HG02642 (cell line): ENCODE measurements around the gene GNG8.
"Not testable (repeated sequence)": the region's sequence is repeated elsewhere in the genome, so short reads cannot be mapped to it uniquely, and the experiment has no call there.

Experiments
- ATAC-seq: cut with Tn5 transposase; IDR thresholded peaks from one replicate; pipeline ENCODE4 v1.9.1; 2021; ENCODE audit warnings: mild to moderate bottlenecking; ENCODE audit not compliant: unreplicated experiment, poor library complexity

The GNG8 gene

GRCh38 chr19:46648060-46648960 lies 12.3 kb upstream of the GNG8 start:
- ATAC-seq: no peak

DNA sequence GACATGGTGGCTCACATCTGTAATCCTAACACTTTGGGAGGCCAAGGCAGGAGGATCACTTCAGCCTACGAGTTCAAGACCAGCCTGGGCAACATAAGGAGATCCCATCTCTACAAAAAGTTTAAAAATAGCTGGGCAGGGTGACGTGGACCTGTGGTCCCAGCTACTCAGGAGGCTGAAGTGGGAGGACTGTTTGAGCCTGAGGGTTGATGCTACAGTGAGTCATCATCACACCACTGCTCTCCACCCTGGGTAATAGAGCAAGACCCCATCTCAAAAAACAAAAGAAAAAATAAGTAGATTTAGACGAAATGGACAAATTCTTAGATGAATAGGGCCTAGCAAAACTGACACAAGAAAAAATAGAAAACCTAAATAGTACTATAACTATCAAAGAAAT lies 10.4 kb upstream of the GNG8 start:
- ATAC-seq: no peak

- no peak for ATAC-seq
Observed at GRCh38 chr19:46644720-46645119, 8.7 kb upstream of the GNG8 start.

GRCh38 chr19:46640656-46641055 lies 4.7 kb upstream of the GNG8 start:
- no peak for ATAC-seq

- ATAC-seq: no peak
Observed at GRCh38 chr19:46639358-46640182, 3.6 kb upstream of the GNG8 start.

DNA sequence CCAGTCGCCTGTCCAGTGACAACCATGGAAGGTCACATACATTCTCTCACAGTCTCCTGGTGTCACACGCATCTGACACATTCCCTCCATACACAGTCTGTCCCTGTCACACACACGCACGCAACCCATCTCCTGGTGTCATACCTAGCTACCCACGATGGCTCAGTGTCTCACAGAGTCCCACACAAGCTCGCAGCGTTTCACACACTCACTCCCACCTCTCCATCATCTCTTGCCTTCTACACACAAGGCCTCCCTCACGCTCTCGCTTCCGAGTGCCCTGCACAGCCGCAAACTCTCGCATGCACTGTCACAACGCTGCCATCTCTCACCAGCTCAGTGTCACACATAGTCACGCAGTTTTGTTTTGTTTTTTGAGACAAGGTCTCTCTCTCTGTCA lies 1.2 kb upstream of the GNG8 start:
- ATAC-seq: no peak

DNA sequence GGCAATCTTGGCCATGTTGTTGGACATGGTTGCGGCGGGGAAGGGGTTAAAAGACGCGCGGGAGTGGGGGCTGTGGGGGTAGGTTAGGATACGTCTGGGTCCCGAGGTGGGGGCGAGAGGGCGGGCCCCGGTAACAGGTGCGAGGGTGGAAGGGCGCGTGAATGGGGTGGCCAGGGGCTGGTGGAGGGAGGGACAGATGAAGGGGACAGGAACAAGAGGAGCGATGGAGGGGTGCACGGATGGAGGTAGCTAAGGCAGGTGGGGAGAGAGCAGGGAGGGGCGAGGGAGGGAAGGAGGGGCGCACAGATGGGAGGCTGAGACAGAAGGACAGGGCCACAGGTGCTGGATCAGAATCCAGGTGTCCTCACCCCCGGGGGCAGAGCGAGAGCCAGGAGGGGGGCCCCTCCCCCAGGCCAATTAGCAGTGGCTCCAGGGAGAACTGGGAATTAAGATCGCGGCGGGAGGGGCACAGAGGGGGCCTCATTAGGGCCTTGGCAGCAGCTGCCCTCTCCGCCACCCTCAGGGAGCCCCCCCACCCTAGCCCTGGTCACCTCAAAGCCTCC lies 1.3 kb downstream of the GNG8 start:
- ATAC-seq: no peak

GRCh38 chr19:46634045-46634655 lies 1.9 kb downstream of the GNG8 start:
- no peak for ATAC-seq

DNA sequence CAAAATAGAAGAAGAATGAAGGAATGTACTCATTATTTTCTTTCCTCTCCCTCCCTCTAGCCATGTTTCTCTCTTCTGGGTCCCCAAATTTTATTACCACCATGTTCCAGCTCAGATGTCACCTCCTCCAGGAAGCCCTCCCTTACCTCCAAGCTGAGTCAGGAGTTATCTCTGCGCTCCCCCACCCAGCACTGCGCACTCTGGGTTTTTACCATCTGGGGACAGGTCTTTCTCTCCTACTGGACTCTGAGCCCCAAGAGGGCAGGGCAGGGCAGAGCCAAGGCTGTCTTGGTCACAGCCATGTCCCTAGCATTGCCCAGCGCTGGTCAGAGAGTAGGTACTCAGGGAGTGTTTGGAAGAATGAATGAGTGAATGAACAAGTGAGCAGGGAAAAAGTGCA lies 2.9 kb downstream of the GNG8 start:
- no peak for ATAC-seq

DNA sequence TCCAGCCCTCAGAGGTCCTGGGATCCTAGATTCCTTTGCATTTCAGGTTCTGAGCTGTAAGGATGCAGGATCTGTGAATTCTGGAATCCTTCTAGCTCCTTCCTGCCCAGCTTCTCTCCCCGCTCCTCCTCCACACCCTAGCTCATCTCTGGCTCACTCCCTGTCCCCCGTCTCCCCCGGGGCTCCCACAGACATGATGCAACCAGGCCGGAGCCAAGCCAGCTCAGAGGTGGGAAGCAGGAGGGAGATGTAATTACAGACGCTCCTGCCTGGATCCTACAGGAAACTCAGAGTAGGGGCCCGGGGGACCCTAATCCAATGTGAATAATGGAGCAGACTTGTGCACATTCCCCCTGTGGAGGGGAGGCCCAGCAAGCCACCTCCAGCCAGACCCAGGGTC lies 4.5 kb downstream of the GNG8 start:
- ATAC-seq: no peak

GRCh38 chr19:46630586-46631205 lies 5.3 kb downstream of the GNG8 start:
- no peak for ATAC-seq

DNA sequence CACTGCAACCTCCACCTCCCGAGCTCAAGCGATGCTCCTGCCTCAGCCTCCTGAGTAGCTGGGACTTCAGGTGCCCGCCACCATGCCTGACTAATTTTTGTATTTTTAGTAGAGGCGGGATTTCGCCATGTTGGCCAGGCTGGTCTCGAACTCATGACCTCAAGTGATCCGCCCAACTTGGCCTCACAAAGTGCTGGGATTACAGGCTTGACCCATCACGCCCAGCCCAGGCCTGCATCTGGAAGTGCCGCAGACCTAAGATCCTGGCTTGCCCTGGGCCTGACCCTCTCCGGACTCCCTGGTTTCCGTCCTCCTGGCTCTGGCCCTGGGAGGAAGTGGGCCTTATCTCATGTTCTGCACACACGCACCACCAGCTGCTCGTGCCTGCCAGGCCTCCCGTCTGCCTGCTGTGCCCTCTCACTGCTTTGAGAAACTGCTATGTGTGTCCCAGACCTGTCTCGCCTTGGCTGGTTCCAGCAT lies 6.4 kb downstream of the GNG8 start:
- no peak for ATAC-seq

- not testable (repeated sequence) for ATAC-seq
Observed at GRCh38 chr19:46628970-46629369, 7.0 kb downstream of the GNG8 start.

DNA sequence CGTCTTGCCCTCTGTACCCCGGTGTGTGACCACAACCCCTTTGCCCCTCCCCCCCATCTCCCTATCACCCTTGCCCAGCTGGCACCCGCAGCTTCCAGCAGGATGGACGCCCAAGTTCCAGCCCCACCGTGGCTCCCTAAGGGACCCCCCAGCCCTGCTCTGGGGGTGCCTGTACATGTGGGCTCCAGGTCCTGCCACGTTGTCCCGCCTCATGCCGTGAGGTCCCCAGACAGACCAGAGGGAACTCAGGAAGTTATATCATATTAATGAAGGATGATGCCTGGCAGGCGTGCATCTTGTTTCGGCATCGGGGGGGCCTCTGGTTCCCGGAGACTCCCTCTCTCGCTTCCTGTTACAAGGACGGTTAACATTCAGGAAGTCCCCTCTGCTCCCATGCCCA lies 9.6 kb downstream of the GNG8 start:
- ATAC-seq: no peak

DNA sequence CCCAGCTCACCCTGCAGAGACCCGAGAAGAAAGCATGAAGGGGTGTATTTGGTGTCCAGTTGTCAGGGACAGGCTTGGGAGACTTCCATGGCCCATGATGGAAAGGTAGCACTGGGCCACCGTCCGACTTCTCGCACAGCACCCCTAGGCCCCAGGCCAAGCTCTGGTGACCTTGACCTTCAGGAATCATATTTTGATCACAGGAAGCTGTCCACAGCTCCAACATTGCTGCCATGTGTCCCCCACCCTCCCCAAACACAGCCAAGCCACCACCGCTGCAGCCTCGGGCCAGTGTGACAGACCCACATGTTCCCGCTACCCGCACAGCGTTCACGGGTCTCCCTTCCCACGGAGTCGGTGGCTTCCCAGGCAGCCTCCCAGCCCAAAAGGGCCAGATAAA lies 10.3 kb downstream of the GNG8 start:
- ATAC-seq: no peak

GRCh38 chr19:46624958-46625661 lies 10.9 kb downstream of the GNG8 start, which contains the start of gene PTGIR:
Gene PTGIR, minus strand, starts transcription at chr19:46625089. Its CDS starts 864 bp downstream, at chr19:46624225.
- ATAC-seq: no peak

GRCh38 chr19:46623915-46624502 lies 12.0 kb downstream of the GNG8 start:
- no peak for ATAC-seq

DNA sequence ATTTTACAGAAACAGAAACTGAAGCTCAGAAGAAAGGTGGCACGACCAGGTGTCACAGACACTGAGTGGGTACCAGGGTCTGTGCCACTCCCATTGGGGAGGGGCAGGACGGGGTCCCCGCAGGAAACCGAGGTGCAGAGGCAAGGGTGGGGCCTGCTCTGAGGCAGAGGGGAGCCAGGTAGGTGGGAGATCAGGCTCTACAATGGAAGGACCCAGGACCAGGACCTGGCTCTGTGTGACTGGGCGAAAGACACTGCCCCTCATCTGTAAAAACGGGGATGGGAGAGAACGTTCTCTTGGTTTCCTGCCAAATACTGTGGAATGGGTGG lies 13.9 kb downstream of the GNG8 start:
- ATAC-seq: no peak
